NT2/D1 (cell line): ENCODE measurements around the gene ARPC1B.

Experiments
- DNase-seq: peaks from one replicate; pipeline ENCODE4 v3.0.0-alpha.2; 2011; ENCODE audit warnings: low read depth, low spot score
- H3K27me3 ChIP-seq: 2 replicates; pipeline ENCODE4 v1.6.0; 2011; ENCODE audit warnings: mild to moderate bottlenecking; ENCODE audit not compliant: insufficient read length, insufficient read depth
- H3K36me3 ChIP-seq: 2 replicates; pipeline ENCODE4 v1.6.1; 2011; ENCODE audit warnings: mild to moderate bottlenecking, low read length, mixed read lengths; ENCODE audit not compliant: insufficient read depth, insufficient read length
- H3K4me1 ChIP-seq: 2 replicates; pipeline ENCODE4 v1.5.1; 2011; ENCODE audit not compliant: insufficient read depth, insufficient read length
- H3K4me3 ChIP-seq: 2 replicates; pipeline ENCODE4 v1.5.1; 2011; ENCODE audit warnings: low read depth; ENCODE audit not compliant: insufficient read length
- H3K9ac ChIP-seq: 2 replicates; pipeline ENCODE4 v1.6.0; 2011; ENCODE audit warnings: low read depth; ENCODE audit not compliant: insufficient read length
- H3K9me3 ChIP-seq: 2 replicates; pipeline ENCODE4 v1.5.1; 2011; ENCODE audit warnings: mild to moderate bottlenecking, low read length; ENCODE audit not compliant: insufficient read depth
- SUZ12 ChIP-seq: IDR thresholded peaks from 2 replicates; pipeline ENCODE4 v1.6.1; 2011; ENCODE audit not compliant: insufficient read length, insufficient read depth; ENCODE audit errors: extremely low read depth
- YY1 ChIP-seq: IDR thresholded peaks from 2 replicates; pipeline ENCODE4 v1.6.1; 2011; ENCODE audit not compliant: insufficient read length, insufficient read depth
- ZNF274 ChIP-seq: IDR thresholded peaks from 2 replicates; pipeline ENCODE4 v1.6.1; 2011; ENCODE audit warnings: mild to moderate bottlenecking, low read depth, low read length

ARPC1B gene

DNA sequence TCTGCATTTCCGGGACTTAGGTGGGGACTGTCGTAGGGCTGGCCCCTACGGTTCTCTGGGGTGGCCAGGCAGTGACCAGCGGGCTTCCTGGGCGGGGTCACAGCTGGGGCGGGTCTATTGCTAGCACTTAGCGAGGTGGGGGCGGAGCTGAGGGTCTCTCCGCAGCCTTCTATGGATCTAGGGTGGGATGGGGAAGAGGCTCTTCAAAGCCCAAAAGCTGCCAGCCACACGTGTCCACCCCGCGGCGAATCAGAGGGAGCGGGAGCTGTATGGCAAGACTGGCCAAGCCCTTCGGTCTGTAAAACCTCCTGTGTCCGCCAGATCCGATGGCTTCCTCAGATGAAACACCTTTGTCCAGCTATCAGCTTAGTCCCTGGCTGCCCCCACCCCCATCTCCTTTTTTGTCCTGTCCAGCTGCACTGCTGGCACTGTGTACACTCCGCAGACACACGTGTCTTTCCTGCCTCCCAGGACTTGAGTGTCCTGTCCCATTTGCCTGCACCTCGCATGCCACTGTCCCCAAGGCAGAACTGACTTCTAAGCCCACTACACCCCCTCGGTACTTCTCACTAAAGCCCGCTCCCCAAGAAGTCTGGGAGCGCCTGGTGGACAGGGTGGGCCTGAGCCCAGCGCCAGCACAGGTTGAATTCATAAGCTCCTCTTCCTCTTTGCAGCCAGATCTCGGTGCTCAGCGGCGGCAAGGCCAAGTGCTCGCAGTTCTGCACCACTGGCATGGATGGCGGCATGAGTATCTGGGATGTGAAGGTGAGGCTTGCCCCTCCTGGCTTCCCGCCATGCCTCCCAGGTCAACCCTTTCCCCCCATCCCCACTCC lies 19.0 kb downstream of the ARPC1B start:
- TF ChIP-seq SUZ12 (no peak), YY1 (no peak), ZNF274 (no peak)
- H3K36me3 ChIP-seq = peaks cover 81% of the 10 kb centered on the region
- no peaks in the 10 kb centered on the region for H3K9me3 ChIP-seq
- DNase-seq = peak; percentile 73
- H3K27me3 ChIP-seq = no peaks in the 10 kb centered on the region
- H3K4me3 ChIP-seq = peak overlapping the region; percentile 18
- peak overlapping the region; percentile 50 for H3K9ac ChIP-seq
- H3K4me1 ChIP-seq = peaks cover 13% of the 10 kb centered on the region

DNA sequence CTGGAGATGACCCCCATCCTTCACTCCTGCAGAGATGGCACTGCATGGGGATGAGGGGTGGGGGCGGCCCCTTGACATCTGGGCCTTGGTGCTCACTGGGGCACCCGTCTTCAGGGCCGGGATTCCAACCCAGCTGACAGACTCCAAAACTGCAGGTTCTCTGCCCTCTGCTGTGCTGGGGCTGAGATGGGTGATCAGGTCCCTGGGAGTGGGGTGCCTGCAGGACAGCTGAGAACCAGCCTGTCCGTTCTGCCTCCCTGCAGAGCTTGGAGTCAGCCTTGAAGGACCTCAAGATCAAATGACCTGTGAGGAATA lies 19.6 kb downstream of the ARPC1B start:
- Histone ChIP-seq H3K27me3 (no peaks in the 10 kb centered on the region), H3K36me3 (peaks cover 86% of the 10 kb centered on the region), H3K9me3 (no peaks in the 10 kb centered on the region), H3K9ac (peak overlapping the region; percentile 50), H3K4me3 (no peak overlapping the region), H3K4me1 (peaks cover 13% of the 10 kb centered on the region)
- no peak for TF ChIP-seq ZNF274
- no peak for TF ChIP-seq YY1
- no peak for DNase-seq

DNA sequence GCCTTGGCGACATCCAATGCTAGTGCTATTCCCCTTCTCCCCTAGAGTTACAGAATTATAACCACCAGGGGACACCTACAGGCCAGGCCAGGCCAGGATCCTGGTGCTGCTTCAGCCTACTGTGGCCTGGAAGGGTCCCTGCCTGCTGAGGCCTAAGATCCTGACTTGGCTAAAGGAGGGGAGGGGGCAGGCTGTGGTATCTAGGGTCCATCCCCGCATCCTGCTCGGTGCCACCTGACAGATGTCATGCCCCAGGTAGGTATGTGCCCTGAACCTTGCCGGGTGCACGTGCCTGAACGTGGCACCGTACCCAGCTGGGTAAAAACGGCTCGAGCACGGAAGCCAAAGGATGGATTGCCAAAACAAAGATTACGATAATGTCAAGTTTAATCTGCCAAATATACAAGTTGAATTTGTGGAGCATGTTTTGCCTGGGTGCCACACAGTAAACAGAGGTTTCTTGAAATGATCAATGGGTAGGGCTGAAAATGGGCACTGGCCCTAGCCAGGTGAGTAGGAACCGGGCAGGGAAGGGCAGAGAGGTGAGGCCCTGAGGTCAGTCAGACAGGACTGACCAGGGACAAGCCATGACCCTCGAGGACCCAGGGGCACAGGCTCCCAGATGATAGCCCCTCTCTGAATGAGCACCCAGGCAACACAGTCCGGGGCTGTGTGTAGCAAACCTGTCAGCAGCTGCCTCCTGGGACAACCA lies 21.2 kb downstream of the ARPC1B start:
- TF ChIP-seq ZNF274 = no peak
- no peak for TF ChIP-seq YY1
- no peak for TF ChIP-seq SUZ12
- Histone ChIP-seq H3K27me3 (no peaks in the 10 kb centered on the region), H3K36me3 (peaks cover 87% of the 10 kb centered on the region), H3K4me3 (no peak overlapping the region), H3K9ac (no peak overlapping the region), H3K9me3 (no peaks in the 10 kb centered on the region), H3K4me1 (peaks cover 13% of the 10 kb centered on the region)
- DNase-seq = no peak

DNA sequence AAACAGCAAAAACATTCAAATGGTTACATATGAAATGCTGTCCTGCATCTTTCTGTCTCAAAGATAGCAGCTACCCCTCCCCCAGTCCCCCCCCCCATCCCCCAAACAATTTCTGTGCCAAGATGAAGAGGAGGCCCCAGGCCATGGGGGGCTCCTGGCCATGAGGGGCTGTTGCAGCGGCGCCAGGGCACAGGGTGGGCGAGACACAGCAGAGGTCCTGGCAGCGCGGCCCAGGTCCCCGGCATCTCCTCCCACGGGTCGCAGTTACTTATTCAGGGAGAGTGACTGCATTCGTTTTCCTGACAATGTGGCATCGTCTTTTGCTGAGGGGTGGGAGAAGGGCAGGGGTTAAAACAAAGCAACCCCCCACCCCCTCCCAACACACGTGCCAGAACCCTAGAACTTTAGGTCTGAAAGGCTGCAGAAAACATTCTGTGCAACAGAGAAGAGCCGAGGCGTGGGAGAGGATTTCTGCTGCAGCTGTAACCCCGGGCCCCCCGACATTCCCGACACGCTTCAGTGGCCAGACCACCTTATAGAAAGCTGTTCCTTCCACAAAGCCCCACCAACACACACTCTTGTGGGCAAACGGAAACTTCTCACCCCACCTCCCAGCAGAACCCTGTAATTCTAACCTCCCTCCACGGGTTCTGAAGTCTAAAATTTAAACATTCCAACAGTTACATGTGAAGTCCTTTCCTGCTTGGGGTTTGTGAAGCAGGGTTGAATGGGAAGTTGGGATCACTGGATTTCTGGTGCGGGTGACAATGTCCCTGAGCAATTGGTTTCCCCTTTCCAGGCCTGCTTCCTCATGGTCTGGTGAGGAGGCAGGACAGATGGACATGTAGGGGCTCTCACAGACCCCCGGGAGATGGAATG lies 22.1 kb downstream of the ARPC1B start:
- Histone ChIP-seq H3K9me3 (no peaks in the 10 kb centered on the region), H3K4me3 (no peak overlapping the region), H3K36me3 (peaks cover 86% of the 10 kb centered on the region), H3K9ac (no peak overlapping the region), H3K4me1 (peaks cover 13% of the 10 kb centered on the region), H3K27me3 (no peaks in the 10 kb centered on the region)
- DNase-seq = no peak
- TF ChIP-seq YY1 (no peak), SUZ12 (no peak), ZNF274 (no peak)

DNA sequence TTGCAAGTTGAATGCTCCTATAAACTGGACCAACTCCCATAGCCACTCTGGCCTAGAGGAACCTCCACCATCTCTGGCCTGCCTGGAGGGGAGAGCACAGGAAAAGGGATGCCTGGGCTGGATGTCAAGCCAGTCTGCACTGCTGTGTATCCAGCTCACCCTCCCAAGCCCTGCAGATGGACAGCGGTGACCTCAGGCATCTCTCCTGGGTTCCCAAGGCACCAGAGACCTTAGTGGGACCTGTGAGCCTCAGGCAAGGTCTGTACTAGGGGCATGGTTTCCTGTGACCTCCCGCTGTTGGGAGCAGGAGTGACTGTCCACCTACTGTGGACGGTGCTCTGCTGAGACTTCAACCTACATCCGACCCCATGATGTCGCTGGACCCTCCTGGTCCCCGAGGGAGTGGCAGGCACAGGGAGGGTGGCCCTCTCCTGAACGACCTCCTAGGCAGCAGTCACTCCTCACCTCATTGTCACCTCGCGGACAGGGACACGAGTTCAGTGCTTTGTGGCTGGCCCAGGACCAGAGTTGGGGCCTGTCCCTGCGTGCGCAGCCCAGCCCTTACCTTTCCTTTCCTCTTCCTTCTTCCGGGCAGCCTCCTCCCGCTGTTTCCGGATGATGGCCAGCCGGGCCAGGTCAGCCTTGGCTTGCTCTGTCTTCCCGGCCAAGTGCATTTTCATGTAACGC lies 22.9 kb downstream of the ARPC1B start:
- Histone ChIP-seq H3K9me3 (no peaks in the 10 kb centered on the region), H3K36me3 (peaks cover 86% of the 10 kb centered on the region), H3K27me3 (no peaks in the 10 kb centered on the region), H3K9ac (no peak overlapping the region), H3K4me1 (peaks cover 10% of the 10 kb centered on the region), H3K4me3 (no peak overlapping the region)
- no peak for DNase-seq
- TF ChIP-seq YY1 (no peak), ZNF274 (no peak), SUZ12 (no peak)

DNA sequence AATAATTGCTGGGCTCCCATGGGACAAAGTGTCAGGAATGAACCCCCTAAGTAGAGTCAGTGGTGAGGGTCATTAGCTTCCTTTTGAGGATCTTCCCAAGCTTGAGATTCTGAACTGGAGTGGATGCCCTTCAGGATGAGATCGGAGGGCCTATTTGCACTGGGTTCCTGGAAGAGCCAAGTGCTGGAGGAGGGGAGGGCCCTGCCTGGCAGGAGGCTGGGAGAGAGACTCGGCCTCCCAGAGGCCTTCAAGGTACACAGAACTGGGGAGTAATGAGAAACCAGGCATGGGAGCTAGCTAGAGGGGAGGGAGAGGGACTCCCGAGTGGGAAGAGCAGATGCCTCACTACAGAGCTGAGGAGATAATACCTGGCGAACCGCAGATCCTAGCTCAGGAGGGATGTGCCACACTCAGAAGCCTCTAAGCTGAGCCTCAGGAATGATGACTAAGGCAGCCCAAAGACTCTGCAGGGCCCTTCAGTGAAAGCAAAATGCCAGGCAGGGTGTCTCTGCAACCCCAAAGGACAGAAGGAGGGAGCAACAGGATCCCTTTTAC lies 24.4 kb downstream of the ARPC1B start:
- Histone ChIP-seq H3K4me3 (no peak overlapping the region), H3K27me3 (no peaks in the 10 kb centered on the region), H3K36me3 (peaks cover 92% of the 10 kb centered on the region), H3K9me3 (no peaks in the 10 kb centered on the region), H3K4me1 (peaks cover 4% of the 10 kb centered on the region), H3K9ac (no peak overlapping the region)
- TF ChIP-seq YY1 (no peak), SUZ12 (no peak), ZNF274 (no peak)
- no peak for DNase-seq
